LHCN-M2 (cell line): Measurements from ENCODE around the gene CFAP58. TPM values are rescaled to one million over a fixed set of nuclear protein-coding genes. Genes with fewer than 3 reads are reported as not detected.
A peak's percentile ranks its signal among the peaks of the same experiment; 100 is the strongest.

ENCODE experiments used
- DNase-seq: peaks from one replicate; pipeline ENCODE4 v3.0.0-alpha.2; 2012; ENCODE audit warnings: low read depth
- total RNA-seq: library from RNA; depleted of rRNA; stranded (reverse); fragments of >200 nt; gene quantifications from 2 replicates; pipeline ENCODE4 v1.2.3, GENCODE V29; 2014

CFAP58 gene
- total RNA-seq, 1 experiment from 2014 or later, result 1.4 TPM

DNA sequence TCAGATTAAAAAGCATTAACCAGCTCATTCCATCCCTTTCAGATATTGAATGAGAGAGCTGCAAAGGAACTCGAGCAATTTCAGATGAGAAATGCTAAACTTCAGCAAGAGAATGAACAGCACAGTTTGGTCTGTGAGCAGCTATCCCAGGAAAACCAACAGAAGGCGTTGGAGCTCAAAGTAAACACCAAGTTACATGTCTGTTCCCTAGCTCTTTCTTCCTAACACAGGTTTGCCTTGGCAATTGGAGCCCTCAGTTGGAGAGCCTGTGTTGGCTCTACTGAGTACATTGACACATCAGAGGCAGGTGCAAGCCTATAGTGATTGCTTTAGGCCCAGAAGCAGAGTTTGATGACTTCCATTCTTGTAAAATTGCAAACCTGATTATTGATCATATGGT is 14.7 kb downstream of the CFAP58 start:
- no peak for DNase-seq

DNA sequence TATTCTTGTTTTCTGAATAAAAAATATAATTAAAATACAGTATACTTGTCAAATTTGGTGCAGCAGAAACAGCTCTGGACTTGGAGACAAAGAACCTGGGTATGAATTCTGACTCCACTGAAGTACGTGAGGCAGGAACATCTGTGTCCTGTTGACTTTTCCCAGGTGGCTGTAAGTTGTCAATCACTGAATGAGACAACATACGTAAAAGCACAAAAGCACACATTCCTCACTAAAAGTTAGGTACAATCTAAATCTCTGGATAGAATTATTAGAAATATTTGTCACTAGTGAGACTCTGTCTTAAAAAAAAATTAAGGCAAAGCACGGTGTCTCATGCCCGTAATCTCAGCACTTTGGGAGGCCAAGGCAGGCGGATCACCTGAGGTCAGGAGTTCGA is 18.1 kb downstream of the CFAP58 start:
- no peak for DNase-seq

DNA sequence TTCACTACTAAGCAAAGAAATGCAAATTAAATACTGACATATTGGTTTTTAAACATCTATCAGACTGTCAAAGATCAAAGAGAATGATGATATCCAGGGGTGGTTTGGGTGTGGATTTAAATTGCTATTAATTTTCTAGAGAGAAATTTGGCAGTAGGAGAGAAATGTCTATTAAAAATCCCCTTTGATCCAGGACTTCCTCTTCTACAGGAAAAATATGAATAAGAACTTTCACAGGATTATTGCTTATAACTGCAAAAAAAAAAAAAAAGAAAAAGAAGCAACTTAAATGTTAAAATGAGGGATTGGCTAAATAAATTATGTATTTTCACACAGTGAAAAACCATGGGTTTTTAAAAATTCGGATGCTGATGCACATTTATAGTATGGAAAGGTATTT is 21.0 kb downstream of the CFAP58 start:
- DNase-seq, result no peak

DNA sequence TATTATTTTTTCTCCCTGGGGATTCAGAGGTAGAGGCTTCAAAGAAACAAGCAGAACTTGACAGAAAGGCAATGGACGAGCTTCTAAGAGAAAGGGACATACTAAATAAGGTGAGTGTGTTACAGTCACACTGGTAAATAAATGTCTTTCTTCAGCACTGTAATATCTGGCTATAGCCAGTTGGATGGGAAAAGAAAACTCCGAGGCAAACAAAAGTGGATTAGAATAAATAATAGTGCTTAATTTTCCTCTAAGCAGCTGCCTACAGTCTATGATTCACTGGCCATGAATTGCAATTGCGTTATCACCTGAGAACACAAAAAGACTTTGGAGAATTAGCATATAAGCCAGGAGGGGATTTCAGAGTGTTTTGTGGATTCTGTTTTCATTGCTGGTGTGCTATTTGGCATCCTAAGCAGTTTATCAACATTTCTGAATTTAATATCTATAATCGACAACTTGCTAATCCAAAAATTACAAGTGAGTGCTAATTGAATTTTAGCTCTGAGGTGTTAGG is 23.2 kb downstream of the CFAP58 start:
- DNase-seq, result no peak

DNA sequence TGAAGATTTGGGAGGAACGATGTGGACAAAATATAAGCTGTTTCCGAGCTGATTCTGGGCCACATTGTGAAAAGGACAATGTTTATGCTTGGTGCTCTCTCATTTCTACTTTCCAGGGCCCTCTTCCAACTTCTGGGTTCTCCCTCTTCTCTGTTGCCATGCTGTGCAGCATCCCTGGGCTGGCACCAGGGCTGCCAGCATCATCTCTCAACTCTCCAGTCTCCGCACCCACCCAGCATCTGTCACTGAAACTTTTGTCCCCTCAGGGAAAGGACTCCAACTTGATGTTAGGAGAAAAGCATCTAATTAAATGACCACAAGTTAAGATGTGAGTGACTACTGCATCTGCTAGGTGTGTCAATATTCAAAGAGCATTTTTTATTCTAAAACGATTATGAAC is 26.7 kb downstream of the CFAP58 start:
- DNase-seq, result no peak

DNA sequence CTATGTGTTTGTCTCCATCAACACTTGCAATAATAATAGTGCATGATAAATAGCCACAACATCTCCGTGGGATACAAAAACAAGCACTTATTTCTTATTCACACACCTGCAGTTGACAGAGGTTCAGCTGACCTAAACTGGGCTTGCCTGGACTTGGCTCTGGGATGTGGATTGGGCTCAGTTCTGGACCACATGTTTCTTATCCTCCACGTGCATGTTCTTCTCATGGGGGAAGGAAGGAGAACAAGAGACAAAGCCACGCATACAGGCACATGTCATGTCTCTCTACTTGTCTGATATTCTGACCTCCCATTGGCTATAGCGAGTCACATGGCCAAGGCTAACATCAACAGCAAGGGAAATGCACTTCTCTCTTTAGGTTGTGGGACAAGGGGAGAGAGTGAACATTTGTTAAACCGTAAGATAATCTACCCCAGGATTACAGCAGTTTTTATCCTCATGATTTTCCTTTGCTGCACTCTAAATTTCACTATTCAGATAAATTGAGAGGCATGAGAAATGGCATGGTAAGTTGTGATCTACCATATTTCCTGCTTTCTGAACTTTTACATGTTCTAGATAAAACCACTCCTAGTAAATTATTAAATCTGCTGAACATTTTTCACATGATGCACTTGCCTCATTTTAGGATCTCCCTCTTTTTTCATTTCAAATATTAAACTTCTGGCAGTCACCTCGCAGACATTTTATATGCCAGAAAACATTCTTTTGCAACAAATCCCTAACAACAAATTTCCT is 33.7 kb downstream of the CFAP58 start:
- no peak for DNase-seq

DNA sequence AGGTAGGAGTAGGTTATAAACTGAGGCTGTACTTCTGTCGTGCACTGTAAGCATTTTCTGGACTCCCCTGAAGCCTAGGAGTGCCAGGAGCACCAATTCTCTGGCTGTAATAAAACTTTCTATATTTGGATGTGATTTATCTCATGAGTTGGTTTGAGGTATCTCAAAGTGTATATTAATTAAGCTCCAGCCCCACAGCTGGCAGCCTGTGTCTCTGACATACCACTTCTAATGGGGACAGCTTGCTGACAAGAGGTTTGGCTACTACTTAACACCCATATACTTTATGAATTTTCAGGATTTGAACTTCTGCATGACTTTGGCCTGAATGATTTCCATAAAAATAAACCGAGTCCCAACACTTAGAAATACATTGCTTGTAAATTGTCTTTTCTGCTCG is 35.2 kb downstream of the CFAP58 start:
- DNase-seq, result no peak

DNA sequence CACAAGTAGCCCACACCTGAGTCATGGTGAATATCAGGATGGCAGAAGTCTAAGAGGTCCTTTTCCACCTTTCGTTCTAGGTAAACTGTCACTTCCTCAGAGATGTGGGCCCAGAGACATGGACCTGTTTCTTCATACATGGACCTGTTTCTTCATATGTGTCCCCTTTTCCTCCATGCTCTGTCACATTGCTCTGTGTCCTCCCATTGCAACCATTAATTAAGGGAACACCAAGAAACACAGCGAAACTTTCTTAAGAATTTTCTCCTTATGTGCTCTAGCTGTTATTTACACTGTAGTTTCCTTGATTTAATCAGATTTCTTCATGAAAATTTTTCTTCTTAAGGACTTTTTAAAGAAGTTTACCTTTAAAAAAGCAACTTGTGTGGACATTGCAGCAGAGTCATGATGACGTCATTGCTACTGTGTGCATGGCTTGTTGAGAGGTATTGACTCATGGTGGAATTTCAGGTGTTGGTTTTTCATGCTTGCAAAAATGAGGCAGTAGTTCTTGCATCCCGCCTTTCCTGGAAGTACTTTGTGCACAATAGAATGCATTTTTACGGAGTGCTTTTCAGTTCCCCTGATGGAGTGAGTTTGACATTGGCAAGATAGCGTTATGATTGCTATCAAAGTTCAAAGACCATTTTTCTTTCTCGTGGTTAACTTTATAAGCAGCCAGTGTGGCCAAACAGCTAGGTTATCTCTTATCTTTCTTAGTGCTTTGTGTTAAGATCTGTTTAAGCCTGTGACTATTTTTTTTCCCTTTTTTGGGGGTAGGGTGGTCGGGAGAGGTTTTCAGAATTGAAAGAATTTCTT is 37.7 kb downstream of the CFAP58 start:
- DNase-seq, result no peak

DNA sequence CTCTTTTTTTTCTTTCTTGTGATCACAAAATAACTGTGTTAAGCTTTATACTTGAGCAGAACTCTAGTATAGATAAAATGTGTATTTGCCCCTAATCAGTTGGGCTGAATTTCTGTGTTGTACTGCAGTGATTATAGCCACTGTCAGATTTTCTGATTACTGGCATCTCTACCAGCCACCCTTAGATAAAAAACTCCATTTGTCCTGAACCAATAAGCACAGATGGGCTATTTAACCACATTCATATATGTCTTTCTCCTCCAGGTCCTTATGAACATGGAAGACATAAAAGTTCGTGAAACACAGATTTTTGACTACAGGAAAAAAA is 38.3 kb downstream of the CFAP58 start:
- no peak for DNase-seq

DNA sequence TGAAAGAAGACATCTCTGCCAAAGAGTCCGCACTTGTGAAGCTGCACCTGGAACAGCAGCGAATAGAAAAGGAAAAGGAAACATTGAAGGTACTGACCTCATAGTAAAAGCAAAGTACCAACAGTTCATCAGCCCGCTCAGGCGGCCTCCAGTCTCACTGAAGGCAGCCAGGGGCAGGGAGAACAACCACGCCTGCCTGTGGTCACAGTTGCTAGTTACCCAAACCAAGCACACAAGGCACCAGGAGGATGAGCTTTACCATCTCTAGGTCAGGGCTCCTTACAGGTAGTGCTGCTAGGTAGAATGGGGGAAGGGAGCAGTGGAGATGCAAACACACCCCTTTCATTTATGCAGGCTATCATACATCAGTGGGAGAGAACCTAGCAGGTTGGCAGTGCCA is 39.8 kb downstream of the CFAP58 start:
- DNase-seq, result no peak

DNA sequence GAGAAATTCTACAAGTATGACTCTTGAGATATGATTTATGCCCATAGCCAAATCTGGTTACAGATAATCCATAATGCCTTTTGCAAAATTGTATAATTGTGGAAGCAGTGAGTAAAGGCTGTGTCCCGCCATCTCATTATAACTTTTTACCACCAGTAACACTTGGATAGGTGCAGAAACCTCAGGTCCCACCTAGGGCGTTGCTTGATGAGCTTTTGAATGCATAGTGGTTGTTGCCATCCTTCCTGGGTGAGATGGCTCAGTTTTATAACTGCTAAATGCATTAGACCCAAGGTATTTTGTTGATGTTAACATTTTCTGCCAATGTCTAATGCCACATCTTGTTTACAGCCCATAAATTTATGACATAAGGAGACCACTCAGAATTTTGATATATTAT is 42.9 kb downstream of the CFAP58 start:
- DNase-seq, result no peak

DNA sequence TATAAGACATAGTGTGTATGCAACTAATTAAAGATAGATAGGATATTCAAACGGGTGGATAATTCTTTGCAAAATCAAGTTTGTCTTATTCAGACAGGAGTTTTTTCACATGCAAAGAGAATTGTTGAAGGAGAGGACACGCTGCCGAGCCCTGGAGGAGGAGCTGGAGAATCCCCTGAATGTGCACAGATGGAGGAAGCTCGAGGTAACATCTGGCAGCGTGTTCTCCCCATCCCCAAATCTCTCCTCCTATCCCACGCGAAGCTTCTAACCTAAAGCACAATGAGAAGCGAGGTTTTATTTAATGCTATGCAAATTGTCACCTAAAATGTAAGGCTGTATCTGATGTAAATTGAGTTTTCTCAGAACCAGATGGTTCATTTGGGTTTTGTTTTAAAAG is 50.0 kb downstream of the CFAP58 start:
- DNase-seq, result no peak

DNA sequence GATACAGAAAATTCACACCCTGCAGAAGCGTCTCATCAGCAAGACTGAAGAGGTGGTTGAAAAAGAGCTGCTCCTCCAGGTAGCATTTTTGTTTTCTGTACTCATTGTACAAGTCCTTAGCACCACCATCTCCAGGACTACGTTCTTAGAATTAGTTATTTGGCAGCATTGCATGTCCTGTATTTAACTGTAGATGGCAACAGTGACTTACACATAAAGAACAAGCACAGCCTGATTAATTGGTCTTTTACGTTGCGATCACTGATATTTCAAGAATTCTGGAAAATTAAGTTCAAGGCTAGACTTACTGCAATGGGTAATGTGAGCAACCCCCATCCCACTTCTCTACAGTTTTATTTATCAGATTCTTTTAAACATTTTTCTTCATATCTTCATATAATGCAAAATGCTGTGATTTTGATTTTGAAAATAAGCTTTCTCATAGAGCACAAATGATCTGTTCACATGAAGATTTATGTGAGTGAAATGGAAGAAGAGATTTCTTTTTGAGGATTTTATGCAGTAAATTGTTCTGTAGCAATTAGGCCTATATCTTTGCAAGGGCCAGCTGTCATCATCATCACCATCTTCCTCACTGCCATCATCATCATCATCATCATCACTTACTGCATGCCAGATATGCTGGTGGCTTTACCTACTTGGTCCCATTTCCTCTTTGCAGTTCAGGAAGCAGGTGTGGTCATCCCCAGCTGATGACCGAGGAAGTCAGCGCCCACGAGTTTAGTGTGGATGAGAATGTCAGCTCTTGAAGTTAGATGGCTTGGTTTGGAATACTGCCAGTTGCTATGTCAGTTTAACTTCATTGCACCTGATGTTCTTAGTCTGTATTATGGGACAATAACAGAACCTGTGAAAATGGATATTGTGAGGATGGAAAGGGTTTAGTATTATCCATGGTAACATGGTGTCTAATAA is 53.4 kb downstream of the CFAP58 start:
- peak; percentile 41 for DNase-seq

DNA sequence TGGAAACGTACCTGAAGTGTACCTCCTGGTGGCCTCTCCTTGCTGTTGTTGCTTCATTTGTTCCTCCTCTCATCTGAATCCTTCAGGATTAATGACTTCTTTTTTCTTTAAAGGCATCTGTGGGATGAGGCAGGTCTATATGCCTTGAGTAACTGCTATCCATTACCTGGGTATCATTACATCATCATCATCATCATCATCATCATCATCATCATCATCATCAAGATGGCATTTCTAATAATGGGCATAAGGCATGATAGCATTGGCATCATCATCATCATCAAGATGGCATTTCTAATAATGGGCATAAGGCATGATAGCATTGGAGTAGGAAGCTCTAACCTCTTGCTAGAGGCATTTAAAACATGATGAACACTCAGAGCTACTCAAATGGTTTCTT is 59.9 kb downstream of the CFAP58 start:
- DNase-seq, result no peak

DNA sequence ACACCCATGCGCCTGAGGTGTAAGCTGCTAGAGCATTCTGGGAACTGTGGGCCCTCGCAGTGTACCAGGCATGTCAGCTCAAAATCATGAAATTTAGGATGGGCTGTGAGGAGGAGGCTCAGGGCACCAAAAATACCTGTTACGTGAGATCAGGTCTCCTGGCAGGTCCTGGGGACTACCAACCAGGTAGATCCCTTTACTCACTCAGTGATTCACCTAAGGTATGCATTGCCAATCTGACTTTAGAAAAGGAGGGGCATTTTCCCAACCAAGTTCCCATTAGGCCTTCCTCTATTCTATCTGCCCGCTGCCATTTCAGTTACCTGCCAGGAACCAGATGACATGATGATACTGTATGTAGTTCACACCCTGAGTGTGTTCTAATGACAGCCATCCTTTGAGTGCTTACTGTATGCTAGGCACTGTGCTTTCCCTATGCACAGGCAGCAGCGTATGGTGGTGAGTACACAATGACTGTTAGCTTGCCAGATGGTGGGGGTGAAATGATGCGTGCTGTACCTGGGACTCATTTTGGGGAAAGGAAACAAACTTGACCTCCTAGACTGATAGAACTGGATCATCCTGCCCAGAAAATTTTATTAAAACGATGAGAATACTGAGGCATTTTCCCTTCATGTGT is 62.0 kb downstream of the CFAP58 start:
- no peak for DNase-seq

DNA sequence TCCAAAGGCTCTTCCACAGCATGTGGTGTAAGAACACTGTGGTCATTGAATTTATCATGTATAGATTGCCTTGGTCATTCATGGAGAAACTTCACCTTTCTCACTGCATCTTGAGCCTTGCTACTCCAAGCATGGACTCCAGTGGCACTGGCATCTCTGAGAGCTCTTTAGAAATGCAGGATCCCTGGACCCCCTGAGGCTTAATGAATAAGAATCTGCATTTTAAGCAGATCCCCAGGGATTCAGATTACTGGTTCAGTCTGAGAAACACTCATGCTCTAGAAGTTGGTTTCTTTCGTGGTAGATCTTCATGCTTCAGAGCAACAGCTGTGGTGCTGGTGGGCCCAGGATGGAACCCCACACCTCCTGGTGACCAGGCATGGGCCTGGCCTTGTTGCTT is 63.2 kb downstream of the CFAP58 start:
- no peak for DNase-seq

DNA sequence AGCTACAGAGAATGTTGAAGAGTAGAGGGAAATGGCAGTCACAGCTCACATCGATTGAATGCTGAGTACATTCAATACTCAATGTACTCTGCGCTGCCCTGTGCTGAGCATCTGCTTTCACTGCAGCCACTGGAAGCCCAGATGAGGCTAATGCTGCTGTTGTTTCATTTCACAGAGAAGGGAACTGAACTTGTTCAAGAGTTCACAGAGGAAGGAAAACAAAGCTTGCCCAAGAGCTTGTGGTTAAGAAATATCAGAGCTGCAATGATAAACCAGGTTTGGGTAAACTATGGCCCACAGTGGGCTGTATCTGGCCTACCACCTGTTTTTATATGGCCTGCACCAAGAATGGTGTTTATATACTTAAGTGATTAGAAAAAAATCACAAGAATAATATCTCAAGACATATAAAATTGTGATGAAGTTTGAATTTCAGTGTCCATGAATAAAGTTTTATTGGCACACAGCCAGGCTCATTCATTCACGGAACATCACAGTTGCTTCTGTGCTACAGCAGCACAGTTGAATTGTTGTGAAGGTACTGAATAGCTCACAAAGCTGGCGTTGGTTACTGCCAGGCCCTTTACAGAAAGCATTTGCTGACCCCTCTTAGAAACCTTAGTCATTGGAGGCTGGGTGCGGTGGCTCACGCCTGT is 64.1 kb downstream of the CFAP58 start:
- peak; percentile 22 for DNase-seq

DNA sequence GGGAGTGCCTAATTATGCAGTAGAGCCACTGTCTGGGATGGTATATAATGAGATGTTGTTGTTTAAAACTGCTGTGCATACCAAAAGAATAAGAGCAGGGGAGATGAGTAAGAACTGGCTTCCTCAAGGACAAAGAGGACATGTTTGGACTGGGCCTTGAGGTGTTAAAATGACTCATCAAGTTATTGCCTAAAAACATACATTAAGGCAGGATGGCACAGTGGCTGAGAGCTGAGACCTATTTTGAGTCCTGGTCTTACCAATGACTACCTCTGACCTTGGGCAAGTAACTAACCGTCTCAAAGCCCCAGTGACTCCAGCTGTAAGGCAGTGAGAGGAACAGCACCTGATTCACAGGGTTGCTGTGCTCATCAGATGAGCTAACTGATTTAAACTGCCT is 71.1 kb downstream of the CFAP58 start:
- no peak for DNase-seq

DNA sequence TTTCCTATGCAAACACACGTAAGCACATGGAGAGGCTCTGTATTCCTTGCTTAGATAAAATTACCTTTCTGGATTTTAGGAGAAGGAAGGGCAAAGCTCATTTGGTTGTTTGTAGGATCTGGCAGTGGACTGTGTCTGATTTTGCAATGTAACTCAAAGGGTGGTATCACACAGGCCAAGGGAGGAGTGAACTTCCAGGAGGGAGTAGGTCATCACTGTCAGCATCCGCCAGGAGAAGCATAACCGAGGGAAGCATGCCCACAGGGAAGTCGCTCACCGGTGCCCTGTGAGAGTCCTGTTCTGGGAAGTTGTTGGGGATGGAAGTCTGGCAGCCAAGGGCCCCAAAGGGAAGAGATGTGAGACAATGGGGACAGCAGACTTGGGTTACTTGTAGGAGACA is 74.4 kb downstream of the CFAP58 start:
- no peak for DNase-seq

DNA sequence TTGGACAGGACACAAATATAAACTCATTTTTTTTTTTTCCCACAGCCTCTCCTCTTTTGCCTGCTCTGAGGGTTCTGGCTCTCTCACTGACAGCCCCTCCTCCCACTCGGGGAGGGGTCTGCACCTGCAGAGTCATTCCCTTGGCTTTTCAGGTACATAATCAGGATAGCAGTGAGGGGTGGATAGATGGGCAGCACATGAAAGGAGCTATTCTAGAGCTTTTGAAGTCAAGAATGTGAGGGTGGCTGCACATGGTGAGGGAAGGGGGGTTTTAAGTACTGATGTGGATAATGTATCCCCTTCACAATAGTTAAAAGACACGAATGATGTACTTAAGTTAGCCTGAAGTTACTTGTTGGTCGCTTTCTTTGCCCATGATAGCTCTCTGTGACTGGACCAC is 76.2 kb downstream of the CFAP58 start:
- DNase-seq, result no peak

DNA sequence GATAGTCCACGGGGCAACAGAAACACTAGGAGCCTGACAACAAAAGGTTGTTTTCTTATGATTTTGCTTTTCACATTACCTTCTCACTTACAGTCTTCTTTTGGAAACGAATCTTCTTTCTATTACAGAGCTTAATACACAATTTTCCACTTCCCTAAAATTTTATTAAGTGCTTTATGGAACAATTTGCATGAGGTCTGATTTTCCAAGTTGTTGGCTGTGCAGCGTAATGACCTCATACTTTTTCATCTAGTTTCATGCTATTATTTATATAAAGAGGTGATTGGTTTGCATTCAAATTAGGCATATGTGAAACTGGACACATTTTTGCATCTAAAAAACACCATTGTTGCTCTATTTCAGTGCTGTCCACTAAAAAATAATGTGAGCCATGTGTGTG is 76.7 kb downstream of the CFAP58 start:
- no peak for DNase-seq
